GM19238 (cell line): ENCODE results near the gene ZNF276.

Experiments
- DNase-seq: peaks from one replicate; pipeline ENCODE4 v3.0.0; 2011; ENCODE audit warnings: low spot score; ENCODE audit not compliant: insufficient read length

ZNF276 gene

GRCh38 chr16:89711601-89712273 is 9.6 kb upstream of the ZNF276 start:
- DNase-seq, result peak; percentile 99

DNA sequence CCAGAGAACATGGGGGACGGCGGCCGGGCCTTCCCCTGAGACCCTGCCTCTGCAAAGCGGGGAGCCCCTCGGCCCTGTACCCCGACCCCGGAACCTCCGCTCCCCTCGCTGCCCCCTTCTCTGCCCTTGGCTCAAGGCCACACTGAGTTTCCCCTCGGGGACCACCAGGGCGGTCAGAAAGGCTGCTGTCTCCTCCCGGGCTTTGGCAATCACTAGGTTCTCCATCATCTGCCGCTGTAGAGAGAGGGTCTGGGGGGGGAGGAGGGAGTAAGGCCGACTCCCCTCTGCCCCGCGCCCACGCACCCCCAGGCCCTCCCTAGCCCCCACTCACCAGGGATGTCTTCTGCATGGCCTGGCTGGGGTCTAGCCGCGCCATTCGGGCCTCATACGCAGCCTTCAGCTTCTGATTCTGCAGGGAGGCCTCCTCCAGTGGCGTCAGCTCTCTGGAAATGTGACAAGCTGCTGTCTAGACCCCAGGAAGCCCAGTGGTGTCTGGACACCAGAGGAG is 9.0 kb upstream of the ZNF276 start:
- no peak for DNase-seq

DNA sequence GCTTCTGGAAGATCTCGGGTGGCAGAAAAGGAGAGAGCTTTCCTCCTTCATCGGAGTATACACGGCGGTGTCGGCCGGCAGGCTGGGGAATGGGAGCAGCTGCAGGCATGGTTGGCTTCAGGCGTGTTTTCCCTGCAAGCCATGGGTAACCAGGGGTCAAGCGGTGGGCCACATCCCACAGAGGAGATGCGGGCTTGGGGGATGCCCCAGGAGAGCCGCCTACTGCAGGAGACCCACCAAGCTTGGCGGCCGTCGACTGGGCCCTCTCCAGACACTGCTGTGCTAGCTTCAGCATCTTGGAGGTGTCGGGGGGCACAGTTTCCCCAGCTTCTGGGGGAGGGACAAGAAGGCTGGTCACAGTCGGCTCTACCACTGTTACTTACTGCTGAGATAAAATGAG is 4.8 kb upstream of the ZNF276 start:
- DNase-seq, result no peak

- no peak for DNase-seq
Measured at GRCh38 chr16:89716916-89717687, 4.2 kb upstream of the ZNF276 start.

GRCh38 chr16:89717688-89718505 is 3.4 kb upstream of the ZNF276 start:
- DNase-seq, result no peak

DNA sequence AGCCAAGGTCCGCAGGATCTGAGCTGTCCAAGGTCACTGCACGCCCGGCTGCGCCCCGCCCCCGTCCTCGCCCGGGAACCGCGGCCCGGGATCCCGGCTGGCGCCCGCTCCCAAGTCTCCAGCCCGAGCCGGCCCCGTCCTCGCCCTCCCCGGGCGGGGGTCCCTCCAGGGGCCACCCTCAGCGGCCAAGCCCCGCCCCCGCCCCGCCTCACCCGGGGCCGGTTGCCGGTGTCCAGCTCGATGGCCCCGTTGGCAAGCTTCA is 855 bp upstream of the ZNF276 start:
- DNase-seq, result no peak

- peak; percentile 60 for DNase-seq
Measured at GRCh38 chr16:89721546-89722391, 432 bp downstream of the ZNF276 start.

DNA sequence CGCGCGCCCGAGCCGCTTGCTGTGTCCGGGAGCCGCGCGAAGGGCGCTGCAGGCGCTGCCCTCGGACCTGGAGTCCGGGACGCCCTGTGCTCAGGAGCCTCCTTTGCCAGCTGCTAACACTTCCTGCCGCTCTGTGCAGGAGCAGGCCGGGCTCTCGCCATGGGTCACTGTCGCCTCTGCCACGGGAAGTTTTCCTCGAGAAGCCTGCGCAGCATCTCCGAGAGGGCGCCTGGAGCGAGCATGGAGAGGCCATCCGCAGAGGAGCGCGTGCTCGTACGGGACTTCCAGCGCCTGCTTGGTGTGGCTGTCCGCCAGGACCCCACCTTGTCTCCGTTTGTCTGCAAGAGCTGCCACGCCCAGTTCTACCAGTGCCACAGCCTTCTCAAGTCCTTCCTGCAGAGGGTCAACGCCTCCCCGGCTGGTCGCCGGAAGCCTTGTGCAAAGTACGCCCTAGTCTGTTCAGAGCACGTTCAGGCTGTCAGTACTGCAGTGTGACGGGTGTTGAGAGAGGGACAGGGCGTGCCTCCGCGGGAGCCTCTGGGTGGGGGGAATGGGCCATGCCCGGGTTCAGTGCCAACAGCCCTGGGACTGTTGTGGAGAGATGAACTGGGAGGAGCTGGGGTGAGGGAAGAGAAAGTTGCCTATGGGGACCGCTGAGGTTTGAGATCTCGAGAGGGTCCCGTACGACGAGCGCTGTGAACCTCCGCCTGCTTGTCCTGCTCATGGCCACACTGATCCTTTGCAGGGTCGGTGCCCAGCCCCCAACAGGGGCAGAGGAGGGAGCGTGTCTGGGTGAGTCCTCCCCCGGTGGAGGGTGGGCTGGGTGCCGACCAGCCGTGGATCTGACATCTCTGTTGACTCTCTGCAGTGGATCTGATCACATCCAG is 1.3 kb downstream of the ZNF276 start:
- peak; percentile 50 for DNase-seq

DNA sequence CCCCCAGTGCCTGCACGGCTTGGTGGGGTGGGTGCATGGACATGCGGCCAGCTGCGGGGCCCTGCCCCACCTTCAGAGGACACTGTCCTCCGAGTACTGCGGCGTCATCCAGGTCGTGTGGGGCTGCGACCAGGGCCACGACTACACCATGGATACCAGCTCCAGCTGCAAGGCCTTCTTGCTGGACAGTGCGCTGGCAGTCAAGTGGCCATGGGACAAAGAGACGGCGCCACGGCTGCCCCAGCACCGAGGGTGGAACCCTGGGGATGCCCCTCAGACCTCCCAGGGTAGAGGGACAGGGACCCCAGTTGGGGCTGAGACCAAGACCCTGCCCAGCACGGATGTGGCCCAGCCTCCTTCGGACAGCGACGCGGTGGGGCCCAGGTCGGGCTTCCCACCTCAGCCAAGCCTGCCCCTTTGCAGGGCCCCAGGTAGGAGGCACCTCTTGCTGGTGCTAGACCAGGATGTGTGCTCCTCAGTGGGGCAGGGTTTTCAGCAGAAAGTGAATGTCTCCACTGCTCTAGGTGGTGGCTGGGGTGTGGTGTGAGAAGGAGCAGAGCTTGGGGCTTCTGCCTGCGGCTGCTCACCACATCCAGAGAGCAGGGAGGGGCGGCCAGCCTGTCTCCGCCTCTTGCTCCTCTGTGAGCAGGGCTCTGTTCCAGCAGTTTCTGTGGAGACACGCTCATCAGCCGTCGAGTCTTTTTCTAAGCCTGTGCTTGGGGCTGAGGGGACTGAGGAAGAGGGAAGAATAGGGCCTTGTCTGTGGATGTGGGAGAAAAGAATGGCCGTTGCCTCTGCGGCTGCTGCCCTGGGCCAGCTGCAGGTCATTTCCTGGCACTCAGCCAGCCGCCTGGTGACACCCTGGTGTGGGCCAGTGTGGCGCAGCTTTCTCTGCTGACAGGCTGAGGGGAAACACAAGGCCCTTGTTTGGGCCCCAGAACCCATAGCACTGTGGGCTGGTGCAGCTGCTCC is 2.2 kb downstream of the ZNF276 start:
- DNase-seq, result no peak

- DNase-seq, result no peak
Measured at GRCh38 chr16:89727406-89728120, 6.2 kb downstream of the ZNF276 start.

DNA sequence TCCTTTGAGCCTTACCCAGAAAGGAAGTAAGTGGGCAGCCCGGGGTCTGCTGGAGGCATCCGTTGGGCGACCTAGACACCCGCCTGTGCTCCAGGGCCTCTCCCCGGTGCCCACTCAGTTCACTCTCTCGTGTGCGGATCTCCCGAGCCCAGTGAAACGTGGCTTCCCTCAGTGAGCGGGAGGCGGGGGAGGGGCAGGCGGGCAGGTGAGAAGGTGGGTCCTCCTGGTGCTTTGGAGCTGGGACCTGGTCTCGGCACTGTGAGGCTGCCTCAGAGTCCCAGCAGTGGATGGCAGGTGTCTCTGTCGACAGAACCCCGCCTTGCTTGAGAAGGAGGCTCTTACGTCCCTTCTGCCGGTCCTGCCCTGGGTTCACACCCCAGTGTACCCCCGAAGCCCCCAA is 8.0 kb downstream of the ZNF276 start:
- DNase-seq, result no peak

- DNase-seq, result no peak
Measured at GRCh38 chr16:89729863-89730593, 8.7 kb downstream of the ZNF276 start.

DNA sequence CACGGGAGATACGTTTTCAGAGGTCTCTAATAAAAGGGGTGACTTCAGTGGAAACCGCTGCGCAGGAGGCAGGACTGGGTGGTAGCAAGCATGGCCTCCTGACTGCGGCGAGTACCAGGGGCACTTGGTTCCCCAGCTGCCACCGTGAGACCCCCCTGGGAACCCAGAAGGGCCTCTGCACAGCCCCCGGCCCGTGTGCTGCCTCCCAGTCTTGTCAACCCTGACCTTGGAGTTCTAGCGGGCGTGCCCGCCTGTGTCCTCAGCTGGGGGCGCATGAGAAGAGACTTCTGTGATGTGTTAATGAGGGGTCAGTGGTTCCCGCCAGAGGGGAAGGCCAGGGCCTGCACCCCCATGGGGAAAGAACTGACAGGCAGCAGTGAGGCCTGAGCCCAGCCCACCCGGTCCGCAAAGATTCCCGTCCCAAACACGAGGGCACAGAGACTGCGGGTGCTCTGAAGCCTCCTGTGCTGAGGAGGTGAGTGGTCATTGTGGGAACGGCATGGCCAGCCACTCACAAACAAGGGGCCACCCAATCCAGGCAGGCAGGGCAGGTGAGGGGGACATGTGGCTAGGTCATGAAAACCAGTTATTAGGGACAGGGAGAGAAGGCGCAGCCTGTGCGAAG is 9.4 kb downstream of the ZNF276 start:
- no peak for DNase-seq

DNA sequence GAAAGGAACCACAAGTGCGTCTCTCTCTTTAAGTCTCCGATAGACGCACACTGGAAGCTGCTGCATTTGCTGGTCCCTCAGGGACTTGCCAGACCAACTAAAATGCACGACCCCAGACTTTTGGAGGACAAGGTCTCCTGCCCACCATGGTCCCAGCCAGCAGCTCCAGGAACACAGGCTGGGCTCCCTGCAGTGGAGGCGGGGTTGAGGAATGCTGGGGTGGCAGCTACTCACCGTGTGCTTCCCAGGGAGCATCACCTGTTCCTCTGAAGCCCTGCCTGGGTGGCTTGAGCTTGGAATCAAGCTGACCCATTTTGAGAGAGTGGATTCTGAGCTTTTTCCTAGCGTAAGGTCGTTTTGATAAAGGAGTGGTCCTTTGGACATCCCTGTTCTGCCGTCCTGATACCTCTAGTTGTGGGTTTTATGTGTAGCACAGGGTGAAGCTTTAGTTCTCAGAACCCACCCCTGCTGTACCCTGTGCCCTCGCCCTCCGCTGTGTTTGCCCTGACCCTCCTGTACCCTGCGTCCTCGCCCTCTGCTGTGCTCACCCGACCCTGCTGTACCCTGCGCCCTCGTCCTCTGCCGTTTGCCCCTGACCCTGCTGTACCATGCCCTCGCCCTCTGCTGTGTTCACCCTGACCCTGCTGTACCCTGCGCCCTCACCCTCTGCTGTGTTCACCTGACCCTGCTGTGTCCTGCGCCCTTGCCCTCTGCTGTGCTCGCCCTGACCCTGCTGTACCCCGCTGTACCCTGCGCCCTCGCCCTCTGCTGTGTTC is 11.0 kb downstream of the ZNF276 start:
- DNase-seq, result no peak

- no peak for DNase-seq
Measured at GRCh38 chr16:89732918-89733242, 11.5 kb downstream of the ZNF276 start.

GRCh38 chr16:89733322-89733721 is 12.0 kb downstream of the ZNF276 start:
- DNase-seq, result no peak

DNA sequence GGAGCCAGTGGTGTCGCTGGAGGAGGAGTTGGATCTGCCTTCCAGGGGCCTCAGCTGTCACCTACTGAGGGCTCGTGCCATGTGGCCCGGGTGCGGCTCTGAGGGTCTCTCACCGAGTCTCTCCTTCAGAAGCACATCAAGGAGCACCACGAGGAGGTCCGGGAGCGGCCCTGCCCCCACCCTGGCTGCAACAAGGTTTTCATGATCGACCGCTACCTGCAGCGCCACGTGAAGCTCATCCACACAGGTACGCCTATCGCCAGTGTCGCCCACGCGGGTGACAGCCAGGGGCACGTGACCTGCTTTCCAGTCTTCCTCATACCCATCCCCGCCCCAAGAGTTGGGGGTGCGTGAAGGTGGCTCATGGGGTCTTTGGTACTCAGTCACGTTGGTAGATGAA is 12.5 kb downstream of the ZNF276 start:
- no peak for DNase-seq
